ENCODE results near the gene PTH1R.
A peak's percentile ranks its signal among the peaks of the same experiment; 100 is the strongest.

Gene PTH1R

DNA sequence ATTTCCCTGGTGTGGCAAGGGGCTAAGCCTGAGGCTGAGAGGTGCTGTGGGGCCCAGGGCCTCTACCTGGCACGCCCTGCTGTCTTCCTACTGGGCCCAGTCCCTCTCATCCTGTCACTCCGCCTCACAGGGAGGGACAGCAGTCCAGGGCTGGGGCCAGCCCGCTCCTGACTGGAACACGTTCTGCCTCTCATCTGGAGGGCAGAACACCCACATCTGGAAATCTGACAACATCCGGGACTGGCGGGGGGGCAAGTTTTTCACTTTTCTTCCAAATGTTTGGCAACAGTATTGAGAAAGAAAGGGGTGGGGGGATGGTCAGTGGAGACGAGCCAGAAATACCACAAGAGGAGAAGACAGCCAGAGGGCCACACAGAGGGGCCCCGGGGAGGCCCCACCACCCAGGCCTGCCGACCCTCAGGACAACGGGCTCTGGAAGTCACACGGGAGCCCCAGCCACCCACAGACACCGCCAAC lies 12.5 kb upstream of the PTH1R start:
- DNase-seq, result no peak

DNA sequence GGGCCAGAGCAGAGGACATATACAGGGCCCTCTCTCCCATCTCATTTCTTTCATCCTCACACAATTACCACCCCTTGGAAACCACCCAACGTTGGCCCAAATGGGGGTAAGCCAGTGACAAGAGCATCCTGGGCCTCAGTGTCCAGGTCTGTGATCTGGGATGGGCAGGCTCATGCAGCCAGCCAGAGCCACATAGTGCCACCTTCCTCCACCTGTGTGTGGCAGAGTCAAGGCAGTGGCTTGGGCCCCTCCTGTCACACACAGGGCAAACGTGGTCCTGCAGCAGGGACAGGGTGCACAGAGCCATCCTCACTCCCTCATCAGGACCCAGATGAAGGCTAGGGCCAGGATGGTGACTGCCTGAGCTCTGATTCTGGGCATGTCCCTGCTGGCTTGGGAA lies 12.0 kb upstream of the PTH1R start:
- DNase-seq, result no peak

- DNase-seq, result no peak
Observed at GRCh38 chr3:46866032-46866595, 11.4 kb upstream of the PTH1R start.

- peak; percentile 8 for DNase-seq
Observed at GRCh38 chr3:46866720-46867549, 10.6 kb upstream of the PTH1R start.

DNA sequence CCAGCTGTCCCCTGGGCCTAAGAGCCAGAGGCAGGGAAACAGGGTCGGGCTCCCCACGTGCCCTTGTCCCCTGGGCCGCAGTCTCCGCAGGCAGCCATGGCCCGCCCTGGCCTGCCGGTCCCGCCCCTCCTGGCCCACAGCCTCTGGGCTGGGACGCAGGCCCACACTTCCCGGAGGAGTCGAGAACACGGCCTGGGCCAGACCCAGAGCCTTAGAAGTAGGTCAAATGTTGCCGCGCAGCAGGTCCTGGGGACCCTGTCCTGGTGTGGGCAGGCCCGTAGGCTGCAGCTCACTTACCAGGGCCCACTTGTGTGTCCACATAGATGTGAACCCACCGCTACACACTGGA lies 10.0 kb upstream of the PTH1R start:
- no peak for DNase-seq

DNA sequence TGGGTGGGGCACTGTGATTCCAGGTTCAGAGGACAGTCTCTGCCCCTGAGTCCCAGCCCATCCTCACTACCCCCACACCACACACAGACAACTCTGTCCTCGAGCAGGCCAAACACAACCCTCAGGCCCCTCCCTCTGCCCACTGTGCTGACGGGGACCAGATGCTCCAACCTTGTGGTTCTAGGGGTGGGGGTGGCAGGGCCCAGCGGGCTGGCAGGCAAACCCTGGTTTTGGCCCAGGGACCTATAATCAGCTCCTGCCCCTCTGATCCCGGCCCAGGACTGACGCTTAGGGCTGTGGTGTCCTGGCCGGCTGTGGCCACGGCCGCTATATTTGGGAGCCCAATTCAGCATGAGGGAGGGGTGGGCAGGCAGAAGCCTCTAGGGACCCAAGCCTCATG lies 9.2 kb upstream of the PTH1R start:
- DNase-seq, result no peak

DNA sequence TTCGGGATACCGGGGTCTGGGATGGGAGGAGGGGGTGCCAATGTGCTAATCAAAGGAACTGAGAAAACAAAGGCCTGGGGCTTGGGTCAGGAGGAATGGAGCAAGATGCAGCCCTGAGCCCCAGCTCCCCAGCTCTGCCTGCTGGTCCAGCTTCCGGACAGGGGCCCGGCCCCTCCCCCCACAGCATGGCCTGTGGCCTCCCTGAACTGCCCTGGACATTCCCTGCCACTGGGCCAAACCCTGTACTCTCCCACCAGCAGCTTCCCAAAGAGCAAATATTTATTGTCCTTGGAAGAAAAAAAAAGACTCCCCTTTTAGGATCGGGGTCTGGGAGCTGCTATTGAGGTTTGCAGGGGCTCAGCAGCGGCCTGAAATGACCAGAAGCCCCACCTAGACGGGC lies 8.6 kb upstream of the PTH1R start:
- DNase-seq, result no peak

GRCh38 chr3:46869440-46869839 lies 8.1 kb upstream of the PTH1R start:
- no peak for DNase-seq

GRCh38 chr3:46870651-46871050 lies 6.9 kb upstream of the PTH1R start:
- no peak for DNase-seq

GRCh38 chr3:46871222-46871621 lies 6.3 kb upstream of the PTH1R start:
- DNase-seq, result no peak

DNA sequence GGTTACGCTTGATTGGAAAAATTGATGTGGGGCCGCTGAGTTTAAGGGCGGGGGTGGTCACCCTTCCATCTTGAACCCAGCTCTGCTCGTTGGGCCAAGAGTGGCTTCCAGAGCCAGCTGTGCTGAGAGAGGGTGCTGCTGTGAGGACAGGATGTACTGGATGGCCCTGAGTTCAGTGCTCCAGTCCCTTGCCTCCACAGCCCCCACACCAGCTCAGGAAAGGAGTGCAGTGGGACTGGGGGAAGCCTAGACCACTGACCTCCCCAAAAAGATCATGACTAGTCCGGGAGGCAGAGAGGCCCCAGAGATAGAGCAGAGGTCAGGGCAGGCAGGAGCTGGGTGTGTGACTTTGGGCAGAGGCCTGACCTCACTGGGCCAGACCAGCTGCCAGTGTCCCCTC lies 4.0 kb upstream of the PTH1R start:
- no peak for DNase-seq

DNA sequence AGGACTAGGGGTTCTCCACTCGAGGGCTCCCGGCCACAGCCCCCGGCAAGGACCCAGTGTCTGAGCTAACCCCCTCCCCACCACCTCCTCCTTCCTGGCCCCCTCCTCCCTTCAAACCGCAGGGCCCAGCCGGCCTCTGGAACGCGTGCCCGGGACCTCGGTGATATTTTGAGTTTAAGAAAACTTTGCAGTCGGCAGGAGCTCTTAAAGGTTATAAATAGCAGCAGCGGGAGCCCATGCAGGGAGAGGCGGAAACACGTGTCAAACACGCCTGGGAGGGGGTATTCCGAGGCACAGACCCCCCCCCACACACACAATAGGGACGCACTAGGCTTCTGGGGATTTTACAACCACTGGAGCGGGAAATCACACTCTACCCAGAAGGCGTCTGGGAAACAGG lies 3.1 kb upstream of the PTH1R start:
- DNase-seq, result no peak

GRCh38 chr3:46875560-46875959 lies 2.0 kb upstream of the PTH1R start:
- DNase-seq, result no peak

DNA sequence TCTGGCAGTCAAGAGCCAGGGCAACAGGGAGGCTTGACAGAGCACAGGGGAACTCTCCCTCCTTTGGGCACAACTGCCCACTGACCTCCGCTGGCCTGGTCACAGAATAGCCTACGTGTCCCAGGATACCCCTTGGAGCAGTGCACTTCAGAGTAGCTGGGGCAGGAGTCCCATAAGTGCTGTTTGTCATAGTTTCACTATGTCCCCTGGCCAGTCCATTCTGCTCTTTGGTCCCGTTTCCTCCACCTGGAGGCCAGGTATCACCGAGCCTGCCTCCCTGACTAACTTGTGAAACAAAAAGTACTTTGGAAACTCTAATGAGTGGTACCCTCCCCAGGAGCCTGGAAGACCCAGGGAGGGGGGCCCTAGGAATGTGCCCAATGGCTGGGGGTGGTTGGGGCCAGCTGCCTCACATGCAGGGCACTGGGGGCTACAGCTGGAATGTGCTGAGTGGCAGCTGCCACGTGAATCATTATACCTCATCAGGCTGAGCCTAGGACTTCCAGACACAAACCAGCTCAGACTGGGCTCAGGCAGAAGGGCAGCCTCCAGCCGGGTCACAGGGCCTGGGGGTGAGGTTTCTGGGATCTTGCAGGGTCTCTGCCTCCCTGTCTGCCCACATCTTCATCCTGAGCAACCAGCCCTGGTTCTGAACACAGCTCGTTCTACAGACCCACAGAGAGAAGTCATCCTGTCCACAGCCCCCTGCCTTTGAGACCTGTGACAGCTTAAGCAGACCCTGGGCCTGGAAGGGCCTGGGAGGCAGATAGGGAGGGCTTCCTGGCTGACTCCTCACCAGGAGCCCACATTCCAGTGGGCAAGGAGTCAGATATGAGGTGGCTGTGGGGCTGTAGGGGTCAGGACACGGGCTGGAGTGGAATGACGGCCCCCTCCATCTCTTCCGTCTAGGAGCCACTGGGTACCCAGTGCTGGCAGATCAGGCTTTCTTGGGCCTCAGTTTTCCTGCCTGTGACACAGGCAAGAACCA lies 914 bp upstream of the PTH1R start:
- DNase-seq, result no peak

- no peak for DNase-seq
Observed at GRCh38 chr3:46878781-46879436, 1.4 kb downstream of the PTH1R start.

DNA sequence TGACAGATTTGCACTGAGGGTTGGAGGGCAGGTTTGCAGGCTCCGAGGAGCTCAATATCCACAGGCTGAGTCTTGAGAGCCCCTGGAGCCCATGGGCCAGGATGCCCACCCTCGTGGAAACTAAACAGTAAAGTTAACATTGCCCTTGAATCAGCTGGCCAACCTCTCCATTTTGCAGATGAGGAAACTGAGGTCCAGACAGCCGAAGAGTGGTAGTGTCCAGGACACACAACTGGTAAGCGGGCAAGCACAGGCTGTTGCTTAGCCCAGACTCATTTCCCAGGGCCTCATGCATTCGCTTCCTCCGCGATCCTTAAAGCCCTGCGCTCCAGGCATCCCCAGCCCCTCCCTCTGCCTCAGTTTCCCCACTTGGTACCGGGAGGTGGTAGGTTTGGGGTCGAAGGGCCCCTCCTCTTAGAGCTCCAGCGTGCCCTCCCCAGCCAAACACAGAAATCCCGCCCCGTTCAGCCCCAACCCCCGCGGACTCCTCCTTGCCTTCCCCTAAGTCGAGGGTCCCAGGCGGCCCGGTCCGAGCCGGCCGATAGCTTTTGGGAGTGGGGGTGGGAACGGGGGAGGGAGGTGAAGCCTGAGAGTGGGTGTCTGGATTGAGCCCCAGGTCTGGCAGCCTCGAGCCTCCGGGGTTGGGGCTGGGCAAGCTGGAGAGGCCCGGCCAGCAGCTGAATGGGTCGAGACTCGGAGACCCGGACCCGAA lies 3.5 kb downstream of the PTH1R start:
- DNase-seq, result no peak

GRCh38 chr3:46881596-46882376 lies 4.3 kb downstream of the PTH1R start:
- DNase-seq, result no peak

- DNase-seq, result no peak
Observed at GRCh38 chr3:46882377-46883053, 5.0 kb downstream of the PTH1R start.

GRCh38 chr3:46883054-46883829 lies 5.7 kb downstream of the PTH1R start:
- DNase-seq, result no peak

DNA sequence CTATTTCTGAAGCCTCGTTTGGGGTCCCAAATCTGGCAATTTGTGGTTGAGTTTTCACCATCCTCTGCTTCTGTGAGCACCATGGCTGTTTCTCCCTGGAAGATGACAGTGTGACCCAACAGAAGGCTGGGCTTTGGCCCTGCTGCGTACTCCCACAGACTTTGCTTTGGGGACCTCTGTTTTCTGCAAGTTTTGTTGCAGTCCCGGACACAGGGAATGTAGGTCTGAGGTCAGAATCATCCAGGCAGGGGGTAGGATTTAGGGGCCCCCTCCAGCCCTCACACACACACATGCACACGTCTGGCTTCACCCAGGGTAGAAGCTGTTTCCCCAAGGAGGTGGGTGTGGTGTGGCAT lies 6.3 kb downstream of the PTH1R start:
- DNase-seq, result no peak
